HepG2 (cell line): ENCODE data around the gene LIPE.

Source experiments
- JUN ChIP-seq: sonication (generic); formaldehyde crosslinking; IDR thresholded peaks from 2 replicates; pipeline ENCODE4 v1.4.0; 2020; ENCODE audit warnings: mild to moderate bottlenecking, missing genetic modification reagents
- TCF7 ChIP-seq: sonication (generic); IDR thresholded peaks from 2 replicates; pipeline ENCODE4 v1.6.1; 2016; ENCODE audit warnings: antibody characterized with exemption, low read depth
- ZNF878 ChIP-seq: sonication (generic); formaldehyde crosslinking; IDR thresholded peaks from 2 replicates; pipeline ENCODE4 v1.8.1; 2023; ENCODE audit warnings: mild to moderate bottlenecking, missing genetic modification reagents, moderate library complexity
- TF ChIP-seq, protein P1 (sequence below): sonication (generic); formaldehyde crosslinking; IDR thresholded peaks from 2 replicates; pipeline ENCODE4 v1.5.1; 2020; ENCODE audit warnings: mild to moderate bottlenecking, missing genetic modification reagents, moderate library complexity

DNA sequence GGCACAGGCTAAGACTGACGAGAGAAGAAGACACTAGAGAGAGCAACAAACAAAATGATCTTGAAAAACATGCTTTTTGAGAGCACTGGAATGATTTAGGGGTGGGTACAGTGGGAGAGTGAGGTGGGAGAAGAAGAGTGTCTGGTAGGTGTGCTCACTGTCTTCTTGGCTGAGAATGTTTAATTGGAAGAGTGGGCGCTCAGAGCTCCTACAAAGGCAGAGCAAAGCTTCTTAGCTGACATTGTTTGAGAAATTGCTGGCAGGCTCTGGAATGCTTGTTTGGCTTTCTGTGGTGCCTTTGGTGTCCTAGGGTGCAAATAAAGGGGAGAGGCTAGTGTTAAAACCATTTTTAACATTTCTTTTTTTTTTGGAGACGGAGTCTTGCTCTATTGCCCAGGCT is 1.5 kb upstream of the LIPE start:
- TF ChIP-seq JUN (CRISPR knock-in tag) (no peak), TCF7 (no peak), ZNF878 (CRISPR knock-in tag) (no peak)
- TF ChIP-seq, protein P1, sequence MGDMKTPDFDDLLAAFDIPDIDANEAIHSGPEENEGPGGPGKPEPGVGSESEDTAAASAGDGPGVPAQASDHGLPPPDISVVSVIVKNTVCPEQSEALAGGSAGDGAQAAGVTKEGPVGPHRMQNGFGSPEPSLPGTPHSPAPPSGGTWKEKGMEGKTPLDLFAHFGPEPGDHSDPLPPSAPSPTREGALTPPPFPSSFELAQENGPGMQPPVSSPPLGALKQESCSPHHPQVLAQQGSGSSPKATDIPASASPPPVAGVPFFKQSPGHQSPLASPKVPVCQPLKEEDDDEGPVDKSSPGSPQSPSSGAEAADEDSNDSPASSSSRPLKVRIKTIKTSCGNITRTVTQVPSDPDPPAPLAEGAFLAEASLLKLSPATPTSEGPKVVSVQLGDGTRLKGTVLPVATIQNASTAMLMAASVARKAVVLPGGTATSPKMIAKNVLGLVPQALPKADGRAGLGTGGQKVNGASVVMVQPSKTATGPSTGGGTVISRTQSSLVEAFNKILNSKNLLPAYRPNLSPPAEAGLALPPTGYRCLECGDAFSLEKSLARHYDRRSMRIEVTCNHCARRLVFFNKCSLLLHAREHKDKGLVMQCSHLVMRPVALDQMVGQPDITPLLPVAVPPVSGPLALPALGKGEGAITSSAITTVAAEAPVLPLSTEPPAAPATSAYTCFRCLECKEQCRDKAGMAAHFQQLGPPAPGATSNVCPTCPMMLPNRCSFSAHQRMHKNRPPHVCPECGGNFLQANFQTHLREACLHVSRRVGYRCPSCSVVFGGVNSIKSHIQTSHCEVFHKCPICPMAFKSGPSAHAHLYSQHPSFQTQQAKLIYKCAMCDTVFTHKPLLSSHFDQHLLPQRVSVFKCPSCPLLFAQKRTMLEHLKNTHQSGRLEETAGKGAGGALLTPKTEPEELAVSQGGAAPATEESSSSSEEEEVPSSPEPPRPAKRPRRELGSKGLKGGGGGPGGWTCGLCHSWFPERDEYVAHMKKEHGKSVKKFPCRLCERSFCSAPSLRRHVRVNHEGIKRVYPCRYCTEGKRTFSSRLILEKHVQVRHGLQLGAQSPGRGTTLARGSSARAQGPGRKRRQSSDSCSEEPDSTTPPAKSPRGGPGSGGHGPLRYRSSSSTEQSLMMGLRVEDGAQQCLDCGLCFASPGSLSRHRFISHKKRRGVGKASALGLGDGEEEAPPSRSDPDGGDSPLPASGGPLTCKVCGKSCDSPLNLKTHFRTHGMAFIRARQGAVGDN (CRISPR knock-in tag) = no peak
